CD14-positive monocyte (primary cell): Measurements from ENCODE around the gene LIN7A. TPM values are rescaled to one million over a fixed set of nuclear protein-coding genes. Genes with fewer than 3 reads are reported as not detected.

Source experiments
- DNase-seq, 3 donors: peaks; one replicate each; pipeline ENCODE4 v3.0.0-alpha.2; 2011 to 2022
- H2AFZ ChIP-seq: 2 replicates; pipeline ENCODE4 v1.6.0; 2012; ENCODE audit warnings: mild to moderate bottlenecking, low read depth, low read length, inconsistent platforms; ENCODE audit not compliant: insufficient read depth, poor library complexity, severe bottlenecking
- H3K27ac ChIP-seq, 2 donors: 1 replicate in 1 of 2; 2 replicates in 1 of 2; pipeline ENCODE4 v1.5.1; 2012 to 2013; ENCODE audit warnings: low read length in 2 of 2, control low read depth in 1 of 2, inconsistent platforms in 1 of 2, low read depth in 1 of 2, mild to moderate bottlenecking in 1 of 2
- H3K27me3 ChIP-seq, 2 donors: one replicate each; pipeline versions ENCODE4 v1.6.0 to v1.6.1; 2011 to 2013; ENCODE audit warnings: low read length in 2 of 2; ENCODE audit not compliant: control insufficient read depth in 2 of 2, insufficient read depth in 2 of 2
- H3K36me3 ChIP-seq, 2 donors: replicated peaks in 1 of 2; 1 replicate in 1 of 2; 2 replicates in 1 of 2; pipeline versions ENCODE4 v1.5.1 to v1.6.1; 2012 to 2013; ENCODE audit warnings: low read length in 2 of 2, control low read depth in 1 of 2, inconsistent platforms in 1 of 2, mild to moderate bottlenecking in 1 of 2; ENCODE audit not compliant: insufficient read depth in 2 of 2, control insufficient read depth in 1 of 2
- H3K4me1 ChIP-seq, 2 donors: 1 replicate in 1 of 2; 2 replicates in 1 of 2; pipeline versions ENCODE4 v1.5.1 to v1.6.1; 2012 to 2013; ENCODE audit warnings: low read length in 2 of 2, control low read depth in 1 of 2, inconsistent platforms in 1 of 2, mild to moderate bottlenecking in 1 of 2, moderate library complexity in 1 of 2; ENCODE audit not compliant: insufficient read depth in 2 of 2, control insufficient read depth in 1 of 2
- H3K4me2 ChIP-seq: replicated peaks from 2 replicates; pipeline ENCODE3; 2012; ENCODE audit warnings: low read length, moderate library complexity, mild to moderate bottlenecking; ENCODE audit not compliant: poor library complexity, severe bottlenecking; ENCODE audit errors: extremely low read depth
- H3K4me3 ChIP-seq, 3 experiments: fragments of 200-600 bp in 1 of 3; sonication (generic) in 1 of 3; replicated peaks in 1 of 3; 1 replicate in 2 of 3; 2 replicates in 1 of 3; pipeline ENCODE4 v1.5.1; 2011 to 2013; ENCODE audit warnings: low read length in 3 of 3, mild to moderate bottlenecking in 3 of 3, control low read depth in 2 of 3, low read depth in 2 of 3, inconsistent platforms in 1 of 3, moderate library complexity in 1 of 3
- H3K79me2 ChIP-seq: 2 replicates; pipeline ENCODE4 v1.6.0; 2012; ENCODE audit warnings: mild to moderate bottlenecking, control low read depth, inconsistent platforms, low read length, moderate library complexity; ENCODE audit not compliant: insufficient read depth
- H3K9ac ChIP-seq: 2 replicates; pipeline ENCODE4 v1.6.0; 2017; ENCODE audit warnings: low read length, mild to moderate bottlenecking; ENCODE audit not compliant: insufficient read depth, poor library complexity, severe bottlenecking
- H3K9me3 ChIP-seq, 2 donors: replicated peaks in 1 of 2; 1 replicate in 1 of 2; 2 replicates in 1 of 2; pipeline versions ENCODE4 v1.5.1 to v1.6.1; 2012 to 2013; ENCODE audit warnings: low read length in 2 of 2, control low read depth in 1 of 2; ENCODE audit not compliant: control insufficient read depth in 1 of 2, insufficient read depth in 1 of 2
- H4K20me1 ChIP-seq: 2 replicates; pipeline ENCODE4 v1.6.0; 2012; ENCODE audit warnings: mild to moderate bottlenecking, low read length, control low read depth, moderate library complexity; ENCODE audit not compliant: insufficient read depth
- H3K27ac Mint-ChIP-seq, 7 donors: one replicate each; pipeline ENCODE4 v1.8.0; 2020; ENCODE audit warnings: mild to moderate bottlenecking in 7 of 7, mixed read lengths in 7 of 7, moderate library complexity in 6 of 7, inconsistent platforms in 2 of 7
- H3K27me3 Mint-ChIP-seq, 3 donors: one replicate each; pipeline ENCODE4 v1.8.0; 2021 to 2022; ENCODE audit warnings: low read depth in 3 of 3, mild to moderate bottlenecking in 3 of 3, mixed read lengths in 3 of 3, moderate library complexity in 3 of 3, inconsistent platforms in 1 of 3
- H3K36me3 Mint-ChIP-seq, 2 donors: one replicate each; pipeline ENCODE4 v1.8.0; 2020; ENCODE audit warnings: mixed read lengths in 2 of 2, inconsistent platforms in 1 of 2, mild to moderate bottlenecking in 1 of 2
- H3K4me1 Mint-ChIP-seq: one replicate; pipeline ENCODE4 v1.8.0; 2020; ENCODE audit warnings: mild to moderate bottlenecking, mixed read lengths
- H3K4me3 Mint-ChIP-seq, 2 donors: one replicate each; pipeline ENCODE4 v1.8.0; 2020; ENCODE audit warnings: mild to moderate bottlenecking in 2 of 2, mixed read lengths in 2 of 2, moderate library complexity in 1 of 2
- H3K9me3 Mint-ChIP-seq, 7 donors: one replicate each; pipeline ENCODE4 v1.8.0; 2020 to 2022; ENCODE audit warnings: mixed read lengths in 7 of 7, mild to moderate bottlenecking in 6 of 7, moderate library complexity in 6 of 7, inconsistent platforms in 2 of 7
- WGBS: methylation state at CpG from one replicate; pipeline ENCODE4 v1.1.5; 2013; ENCODE audit warnings: missing lambda C conversion rate; ENCODE audit not compliant: insufficient coverage; 5-methylcytosine and 5-hydroxymethylcytosine counted together
- intact Hi-C, 2 donors: fragments of 100-400 bp; cut with micrococcal nuclease; formaldehyde crosslinking; loops; one replicate each; pipeline versions ENCODE4 v1.15.0 to v1.15.1; 2023
- polyA plus RNA-seq, 3 donors: library from polyadenylated mRNA; depleted of rRNA in 1 of 3; unstranded in 2 of 3; stranded (reverse) in 1 of 3; fragments of 300-500 nt in 2 of 3; fragments of >200 nt in 1 of 3; fragmentation: Illumina TruSeq in 2 of 3; gene quantifications; 1 replicate in 2 of 3; 2 replicates in 1 of 3; pipeline ENCODE4 v1.2.3, GENCODE V29; 2012 to 2021
- TF ChIP-seq, protein P1 (sequence below): fragments of 200-600 bp; IDR thresholded peaks from one replicate; pipeline ENCODE4 v1.8.0; 2022; ENCODE audit warnings: antibody characterized with exemption, mild to moderate bottlenecking

LIN7A gene
- polyA plus RNA-seq, 3 donors = 8.0 to 16.6 (median 15.2) TPM

GRCh38 chr12:80770958-80771357, 166.8 kb downstream of the LIN7A start:
- TF ChIP-seq, protein P1, sequence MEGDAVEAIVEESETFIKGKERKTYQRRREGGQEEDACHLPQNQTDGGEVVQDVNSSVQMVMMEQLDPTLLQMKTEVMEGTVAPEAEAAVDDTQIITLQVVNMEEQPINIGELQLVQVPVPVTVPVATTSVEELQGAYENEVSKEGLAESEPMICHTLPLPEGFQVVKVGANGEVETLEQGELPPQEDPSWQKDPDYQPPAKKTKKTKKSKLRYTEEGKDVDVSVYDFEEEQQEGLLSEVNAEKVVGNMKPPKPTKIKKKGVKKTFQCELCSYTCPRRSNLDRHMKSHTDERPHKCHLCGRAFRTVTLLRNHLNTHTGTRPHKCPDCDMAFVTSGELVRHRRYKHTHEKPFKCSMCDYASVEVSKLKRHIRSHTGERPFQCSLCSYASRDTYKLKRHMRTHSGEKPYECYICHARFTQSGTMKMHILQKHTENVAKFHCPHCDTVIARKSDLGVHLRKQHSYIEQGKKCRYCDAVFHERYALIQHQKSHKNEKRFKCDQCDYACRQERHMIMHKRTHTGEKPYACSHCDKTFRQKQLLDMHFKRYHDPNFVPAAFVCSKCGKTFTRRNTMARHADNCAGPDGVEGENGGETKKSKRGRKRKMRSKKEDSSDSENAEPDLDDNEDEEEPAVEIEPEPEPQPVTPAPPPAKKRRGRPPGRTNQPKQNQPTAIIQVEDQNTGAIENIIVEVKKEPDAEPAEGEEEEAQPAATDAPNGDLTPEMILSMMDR = no peak
- Histone ChIP-seq H3K4me3 (no peak overlapping the region), H3K27ac (no peak overlapping the region), H3K9me3 (no peaks in the 10 kb centered on the region), H2AFZ (no peak overlapping the region), H3K36me3 (no peaks in the 10 kb centered on the region), H3K9ac (no peak overlapping the region), H3K79me2 (no peaks in the 10 kb centered on the region), H3K27me3 (no peaks in the 10 kb centered on the region), H3K4me2 (no peak overlapping the region), H4K20me1 (no peaks in the 10 kb centered on the region), H3K4me1 (no peaks in the 10 kb centered on the region)
- peak overlapping the region in 1 of 7 donors; percentile 4 for H3K27ac Mint-ChIP-seq
- no peaks in the 10 kb centered on the region for H3K36me3 Mint-ChIP-seq
- 100% methylated on average over 1 of the region's 2 CpGs for WGBS
- H3K4me3 Mint-ChIP-seq = no peak overlapping the region
- intact Hi-C loops = no loop called here
- H3K27me3 Mint-ChIP-seq = peaks cover 0 to 2% (median 1%) of the 10 kb centered on the region in 3 donors
- DNase-seq = no peak
- H3K9me3 Mint-ChIP-seq = peaks cover 0 to 3% (median 0%) of the 10 kb centered on the region in 7 donors
- no peaks in the 10 kb centered on the region for H3K4me1 Mint-ChIP-seq

- Mint-ChIP-seq H3K9me3 (peaks cover 0 to 2% (median 0%) of the 10 kb centered on the region in 7 donors), H3K4me1 (no peaks in the 10 kb centered on the region), H3K27me3 (peaks cover 0 to 2% (median 1%) of the 10 kb centered on the region in 3 donors), H3K27ac (no peak overlapping the region), H3K36me3 (no peaks in the 10 kb centered on the region), H3K4me3 (no peak overlapping the region)
- H2AFZ ChIP-seq = no peak overlapping the region
- H3K4me3 ChIP-seq = no peak overlapping the region
- no peak overlapping the region for H3K27ac ChIP-seq
- no peaks in the 10 kb centered on the region for H3K27me3 ChIP-seq
- no peaks in the 10 kb centered on the region for H3K9me3 ChIP-seq
- no peaks in the 10 kb centered on the region for H4K20me1 ChIP-seq
- no peak overlapping the region for H3K4me2 ChIP-seq
- no peaks in the 10 kb centered on the region for H3K79me2 ChIP-seq
- H3K9ac ChIP-seq = no peak overlapping the region
- no peaks in the 10 kb centered on the region for H3K4me1 ChIP-seq
- H3K36me3 ChIP-seq = no peaks in the 10 kb centered on the region
- WGBS = no CpG with 5 or more reads among the region's 1 CpG
- no peak for DNase-seq
- intact Hi-C loops = no loop called here
- TF ChIP-seq, protein P1 = no peak
Observed at GRCh38 chr12:80769553-80770140, 168.1 kb downstream of the LIN7A start.
